Stimulated activated CD4-positive, alpha-beta T cell treated with anti-CD3 and anti-CD28 coated beads, TNF-alpha, amount 100 ng/mL, for 24 hours (primary cell): ENCODE data around the gene TUBB4A.
A peak's percentile ranks its signal among the peaks of the same experiment; 100 is the strongest.

ENCODE experiments used
- DNase-seq, 3 experiments: peaks; one replicate each; pipeline ENCODE4 v3.0.0-alpha.2; 2020; ENCODE audit warnings: low read depth in 3 of 3

The TUBB4A gene

DNA sequence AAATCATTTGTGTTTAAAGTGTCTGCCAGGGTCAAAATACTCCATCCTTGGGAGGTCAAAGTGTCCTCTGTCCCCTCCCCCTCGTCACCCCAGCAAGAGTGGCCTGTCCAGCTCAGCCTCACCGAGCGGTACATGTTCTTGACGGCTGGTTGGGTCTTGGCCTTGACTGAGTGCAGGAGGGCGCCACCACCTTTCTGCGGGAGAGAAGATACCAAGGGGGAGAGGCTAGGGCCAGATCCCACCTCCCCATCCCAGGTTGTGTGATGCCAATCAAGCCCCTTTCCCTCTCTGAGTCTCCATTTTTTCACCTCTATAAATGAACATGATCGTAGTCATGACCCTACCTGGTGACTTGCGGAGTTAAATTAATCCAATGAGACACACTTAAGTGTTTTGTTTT is 31.9 kb downstream of the TUBB4A start:
- DNase-seq = no peak

DNA sequence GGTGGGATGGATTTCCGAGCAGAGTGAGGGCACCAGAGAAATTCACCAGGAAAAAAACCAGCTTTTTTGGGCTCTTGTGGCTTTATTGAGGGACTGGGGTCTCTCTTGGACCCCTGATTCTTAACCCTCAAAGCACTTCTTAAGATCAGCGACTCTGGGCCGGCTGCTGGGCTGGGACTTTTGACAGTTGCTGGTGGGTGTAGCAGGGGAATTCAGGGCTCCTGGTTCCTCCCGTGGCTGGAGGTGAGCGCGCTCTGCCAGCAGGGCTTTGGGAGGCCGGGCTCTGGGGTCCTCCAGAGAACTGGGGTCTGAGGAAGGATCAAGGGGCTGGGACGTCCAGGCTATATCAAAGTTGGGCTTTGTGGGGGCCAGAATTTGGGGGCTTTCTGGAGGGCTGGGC is 34.7 kb downstream of the TUBB4A start:
- DNase-seq = no peak

DNA sequence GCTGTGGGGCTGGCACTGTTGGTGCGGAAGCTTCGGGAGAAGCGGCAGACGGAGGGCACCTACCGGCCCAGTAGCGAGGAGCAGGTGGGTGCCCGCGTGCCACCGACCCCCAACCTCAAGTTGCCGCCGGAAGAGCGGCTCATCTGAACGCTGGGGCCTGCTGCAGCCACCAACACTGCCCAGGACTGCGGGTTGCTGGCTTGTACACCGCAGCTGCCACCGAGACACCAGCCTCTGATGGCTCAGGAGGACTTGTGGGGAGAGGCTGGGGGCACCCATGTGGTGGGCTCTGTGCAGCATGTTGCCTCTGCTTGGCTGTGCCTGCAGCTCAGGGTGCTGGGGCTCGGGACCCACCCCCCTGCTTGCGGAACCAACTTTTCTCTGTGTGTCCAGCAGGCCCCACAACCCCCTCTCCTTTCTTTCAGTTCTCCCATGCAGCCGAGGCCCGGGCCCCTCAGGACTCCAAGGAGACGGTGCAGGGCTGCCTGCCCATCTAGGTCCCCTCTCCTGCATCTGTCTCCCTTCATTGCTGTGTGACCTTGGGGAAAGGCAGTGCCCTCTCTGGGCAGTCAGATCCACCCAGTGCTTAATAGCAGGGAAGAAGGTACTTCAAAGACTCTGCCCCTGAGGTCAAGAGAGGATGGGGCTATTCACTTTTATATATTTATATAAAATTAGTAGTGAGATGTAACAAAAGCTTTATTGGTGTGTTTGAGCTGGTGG is 35.4 kb downstream of the TUBB4A start:
- DNase-seq = no peak

DNA sequence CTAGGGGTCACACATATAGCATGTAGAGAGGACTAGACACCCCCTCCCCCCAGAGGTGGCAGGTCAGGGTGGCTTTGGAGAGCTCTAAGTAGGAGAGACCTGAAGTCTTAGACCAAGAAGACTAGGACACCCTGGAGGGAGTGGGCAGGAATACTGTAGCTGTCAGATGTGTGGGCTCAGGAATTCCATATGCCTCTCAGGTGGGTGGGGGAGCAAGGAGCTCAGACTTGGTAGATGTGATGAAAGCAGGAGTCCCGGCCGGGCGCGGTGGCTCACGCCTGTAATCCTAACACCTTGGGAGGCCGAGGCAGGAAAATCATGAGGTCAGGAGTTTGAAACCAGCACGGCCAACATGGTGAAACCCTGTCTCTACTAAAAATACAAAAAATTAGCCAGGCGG is 36.4 kb downstream of the TUBB4A start:
- no peak for DNase-seq

DNA sequence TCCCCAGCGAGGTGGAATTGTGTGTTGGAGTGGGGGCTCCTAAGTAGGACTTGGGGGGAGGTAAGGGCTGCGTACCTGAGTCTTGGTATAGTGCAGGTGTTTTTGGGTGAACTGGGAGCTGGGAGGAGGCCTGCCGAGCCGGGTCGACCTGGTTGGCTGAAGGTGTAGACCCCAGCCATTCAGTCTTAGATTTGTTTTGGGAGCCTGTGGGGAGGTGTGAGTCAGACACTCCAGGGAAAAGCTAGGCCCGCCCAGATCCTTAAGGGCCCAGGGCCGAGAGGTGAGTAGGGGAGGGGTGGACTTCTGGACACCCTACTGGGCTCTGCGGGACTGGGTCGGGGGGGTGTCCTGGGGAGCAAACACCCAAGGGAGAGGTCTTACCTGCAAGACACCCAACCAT is 37.1 kb downstream of the TUBB4A start:
- no peak for DNase-seq

DNA sequence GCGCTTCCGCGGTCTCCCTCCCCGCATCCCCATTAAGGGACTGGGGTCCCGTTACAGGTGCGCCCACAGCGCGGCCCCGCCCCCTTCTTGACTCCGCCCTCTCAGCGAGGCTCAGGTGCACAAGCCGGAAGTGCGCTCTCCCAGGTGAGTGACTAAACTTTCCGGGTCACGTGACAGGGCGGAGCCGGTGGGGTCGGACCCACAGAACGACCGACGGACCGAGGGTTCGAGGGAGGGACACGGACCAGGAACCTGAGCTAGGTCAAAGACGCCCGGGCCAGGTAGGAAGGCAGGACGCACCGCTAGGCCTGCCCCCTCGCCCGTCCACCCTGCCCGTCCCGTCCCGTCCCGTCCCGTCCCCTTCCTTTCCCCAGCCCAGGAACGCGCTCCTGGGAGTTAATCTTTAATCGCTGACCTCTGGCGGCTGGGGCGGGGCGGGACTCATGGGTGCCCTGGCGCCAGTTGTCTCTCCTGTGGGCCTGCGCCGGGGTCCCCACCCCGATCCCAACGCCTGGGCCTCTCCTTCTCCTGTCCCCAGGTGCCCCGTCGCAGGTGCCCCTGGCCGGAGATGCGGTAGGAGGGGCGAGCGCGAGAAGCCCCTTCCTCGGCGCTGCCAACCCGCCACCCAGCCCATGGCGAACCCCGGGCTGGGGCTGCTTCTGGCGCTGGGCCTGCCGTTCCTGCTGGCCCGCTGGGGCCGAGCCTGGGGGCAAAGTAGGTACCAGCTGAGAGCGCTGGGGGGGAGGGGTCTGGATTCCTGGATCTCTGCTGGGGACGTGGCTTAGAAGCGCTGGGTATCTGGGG is 37.8 kb downstream of the TUBB4A start, which contains the start of gene CRB3:
Gene CRB3 (plus strand): TSS at position 202 of the 804 bp plus-strand sequence. CDS start 431 bp downstream, at position 633.
- DNase-seq = no peak

DNA sequence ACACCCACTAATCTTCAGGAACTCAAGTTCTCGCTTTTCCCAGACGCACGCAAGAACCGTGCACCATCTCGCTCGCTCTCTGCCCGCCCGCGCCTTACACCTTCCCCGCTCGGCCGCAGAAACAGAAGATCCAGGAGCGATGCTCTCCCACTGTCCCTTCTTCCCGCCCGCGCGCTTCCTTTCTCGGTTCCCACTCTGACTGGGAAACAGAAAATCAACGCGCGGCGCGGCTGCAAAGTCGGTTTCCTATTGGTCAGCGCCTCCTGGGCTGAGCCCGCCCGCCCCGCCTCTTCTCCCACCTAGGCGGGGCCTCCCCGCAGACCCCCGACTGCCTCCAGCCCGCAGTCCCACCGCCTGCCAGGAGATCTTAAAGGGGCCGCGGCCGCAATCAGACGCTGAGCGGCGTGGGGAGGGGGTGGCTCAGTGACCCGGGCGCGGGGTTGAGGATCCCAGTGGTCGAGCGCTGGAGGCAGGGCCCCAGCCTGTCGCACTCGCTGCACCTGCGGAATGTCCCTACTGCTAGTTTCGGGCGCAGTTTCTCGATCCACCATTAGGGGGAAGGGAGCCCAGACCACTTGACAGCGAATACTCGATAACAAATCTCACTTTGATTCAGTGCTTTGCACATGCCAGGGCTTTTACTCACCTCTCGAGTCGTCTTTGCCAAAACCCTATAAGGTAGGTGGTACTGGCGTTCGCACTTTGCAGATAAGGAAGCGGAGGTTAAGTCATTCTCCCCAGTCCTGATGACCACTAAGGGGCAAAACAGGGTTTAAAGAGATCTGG is 41.8 kb downstream of the TUBB4A start:
- peak; percentile 94 to 98 (median 97) for DNase-seq

DNA sequence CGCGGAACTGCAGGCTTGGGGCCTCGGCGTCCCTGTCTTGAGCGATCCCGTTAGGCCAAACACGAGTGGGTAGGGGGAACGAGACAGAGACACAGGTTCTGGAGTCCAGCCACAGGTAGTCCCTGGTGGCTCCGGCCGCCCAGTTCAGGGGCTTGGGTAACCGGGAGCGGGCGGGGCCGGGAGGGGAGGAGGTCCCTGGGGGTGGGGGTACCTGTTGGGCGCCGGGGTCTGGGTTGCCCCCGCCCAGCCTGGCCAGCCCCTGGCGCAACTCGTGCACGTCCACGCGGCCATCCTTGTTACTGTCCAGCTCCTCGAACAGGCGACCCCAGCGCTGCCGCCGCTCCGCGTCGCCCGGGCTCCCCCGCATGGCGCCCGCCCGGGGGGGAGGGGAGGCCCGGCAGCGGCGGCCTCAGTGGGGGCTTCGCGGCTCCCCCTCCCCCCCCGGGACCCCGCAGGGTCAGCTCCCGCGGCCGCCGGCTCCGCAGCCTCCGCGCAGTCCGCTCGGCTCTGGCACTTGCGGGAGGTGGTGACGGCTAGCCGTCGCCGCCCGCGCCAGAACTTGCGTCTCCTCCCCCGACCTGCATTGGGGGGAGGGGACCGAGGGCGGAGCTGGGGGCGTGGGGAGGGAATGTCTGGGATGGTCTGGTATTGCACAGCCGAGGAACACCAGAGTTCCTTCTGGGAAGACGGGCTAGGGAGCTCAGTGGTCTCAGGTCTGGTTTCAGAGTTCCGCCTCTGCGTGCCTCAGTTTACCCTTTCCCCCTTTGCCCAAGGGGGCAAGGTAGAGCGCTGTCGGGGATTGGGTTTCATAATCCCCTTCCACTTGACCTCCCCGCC is 42.6 kb downstream of the TUBB4A start, which contains the start of gene SLC25A23:
Gene SLC25A23 (minus strand): TSS at position 531 of the 837 bp plus-strand sequence. CDS start 164 bp downstream, at position 367.
- peak in 2 of 3 experiments; percentile 38 to 73 for DNase-seq

DNA sequence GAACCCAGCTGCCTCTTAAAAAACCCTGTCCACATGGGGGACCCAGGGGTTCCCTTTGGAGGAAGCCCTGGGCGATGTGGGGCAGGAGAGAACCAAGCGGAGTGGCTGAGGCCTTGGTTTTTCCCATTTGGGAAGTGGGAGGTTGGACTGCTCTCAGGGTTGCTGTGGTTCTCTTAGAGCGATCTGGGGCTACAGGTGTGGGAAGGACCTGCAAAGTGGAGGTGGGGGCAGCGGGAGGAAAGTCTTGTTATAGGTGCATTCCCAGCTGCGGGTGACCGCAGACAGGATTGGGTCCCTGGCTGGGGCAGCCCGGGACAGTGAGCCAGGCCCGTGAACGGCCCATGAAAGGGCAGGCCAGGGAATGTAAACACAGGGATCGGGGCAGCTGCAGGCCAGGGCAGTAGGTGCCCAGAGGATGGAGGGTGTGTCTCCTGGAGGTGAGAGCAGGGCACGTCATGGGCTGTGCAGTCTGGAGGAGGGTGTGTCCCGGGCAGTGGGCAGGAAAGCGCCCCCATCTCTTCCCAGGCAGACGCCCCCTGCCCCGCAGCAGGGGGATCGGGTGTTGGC is 43.3 kb downstream of the TUBB4A start:
- no peak for DNase-seq

DNA sequence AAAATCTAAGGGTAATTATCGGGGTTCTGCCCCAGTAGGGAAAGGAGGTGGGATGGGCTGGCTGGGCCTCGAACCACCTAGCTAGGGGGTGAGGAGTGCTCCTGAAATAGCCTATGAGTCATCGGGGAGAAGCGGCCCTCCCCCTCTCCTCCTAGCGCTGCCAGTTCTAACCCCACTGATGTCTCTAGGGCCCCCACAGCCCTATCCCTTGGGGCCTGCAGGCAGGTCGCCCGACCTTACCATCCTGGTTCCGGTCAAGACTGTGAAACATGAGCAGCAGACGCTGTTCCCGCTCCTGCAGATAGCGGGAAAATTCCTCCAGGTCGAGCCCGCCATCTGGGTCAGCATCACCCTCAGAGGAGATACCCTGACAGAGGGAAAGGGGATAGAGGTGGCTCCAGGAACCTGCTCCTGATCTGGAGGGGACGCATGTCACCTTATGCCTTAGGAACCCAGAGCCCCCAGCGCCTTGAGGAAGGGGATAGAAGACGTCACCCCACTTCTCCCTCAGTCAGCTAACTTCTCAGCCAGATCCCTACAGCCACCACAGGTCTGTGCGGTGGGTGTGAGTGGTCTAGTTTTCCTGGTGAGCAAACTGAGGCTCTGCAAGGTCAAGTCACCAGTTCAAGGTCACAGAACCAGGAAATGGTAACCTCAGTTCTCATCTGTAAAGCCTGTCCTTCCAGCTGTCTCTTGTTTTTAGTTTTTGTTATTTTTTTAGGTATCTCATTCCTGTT is 44.0 kb downstream of the TUBB4A start:
- DNase-seq = no peak

DNA sequence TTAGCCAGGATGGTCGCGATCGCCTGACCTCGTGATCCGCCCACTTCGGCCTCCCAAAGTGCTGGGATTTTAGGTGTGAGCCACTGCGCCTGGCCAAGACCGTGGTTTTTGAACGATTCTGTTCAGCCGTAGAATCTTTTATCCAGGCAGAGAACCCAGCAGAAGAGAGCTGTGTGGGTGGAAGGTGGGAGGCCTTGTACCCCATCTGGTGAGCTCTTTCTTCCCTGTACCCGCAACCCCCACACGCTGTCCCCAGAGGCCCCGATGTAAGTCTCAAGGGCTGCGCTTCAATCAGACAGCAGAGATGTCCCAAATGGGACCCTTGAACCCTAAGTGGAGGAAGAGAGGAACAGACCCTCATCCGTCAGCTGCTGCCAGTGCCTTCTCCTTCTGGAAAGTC is 46.2 kb downstream of the TUBB4A start:
- no peak for DNase-seq

DNA sequence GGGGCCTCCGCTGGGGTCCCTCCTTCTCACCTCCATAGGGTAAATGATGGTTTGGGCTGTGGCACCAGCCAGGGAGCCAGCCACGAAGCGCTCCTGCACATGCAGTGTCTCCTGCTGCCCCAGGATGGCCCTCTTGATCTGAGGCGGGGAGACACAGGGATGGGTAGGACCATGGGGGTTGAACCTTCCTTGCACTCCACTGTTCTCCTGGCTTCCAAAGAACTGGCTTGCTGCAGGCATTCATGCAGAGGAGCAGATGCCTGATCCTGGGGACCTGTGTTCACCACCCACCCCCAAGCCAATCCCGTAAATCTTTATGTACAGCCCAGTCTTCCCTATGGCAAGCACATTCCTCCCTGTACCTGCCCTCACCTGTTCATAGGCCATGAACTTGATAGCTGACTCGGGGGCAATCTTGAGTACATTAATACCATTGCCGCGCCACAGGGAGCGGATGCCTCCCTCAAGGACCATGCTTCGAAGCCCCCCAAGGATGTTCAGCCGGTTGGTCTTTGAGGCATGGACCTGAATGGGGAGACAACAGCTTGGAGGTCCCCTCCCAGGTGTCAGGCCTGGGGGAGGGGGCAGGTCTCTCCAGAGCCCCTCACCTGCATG is 48.1 kb downstream of the TUBB4A start:
- DNase-seq = no peak

DNA sequence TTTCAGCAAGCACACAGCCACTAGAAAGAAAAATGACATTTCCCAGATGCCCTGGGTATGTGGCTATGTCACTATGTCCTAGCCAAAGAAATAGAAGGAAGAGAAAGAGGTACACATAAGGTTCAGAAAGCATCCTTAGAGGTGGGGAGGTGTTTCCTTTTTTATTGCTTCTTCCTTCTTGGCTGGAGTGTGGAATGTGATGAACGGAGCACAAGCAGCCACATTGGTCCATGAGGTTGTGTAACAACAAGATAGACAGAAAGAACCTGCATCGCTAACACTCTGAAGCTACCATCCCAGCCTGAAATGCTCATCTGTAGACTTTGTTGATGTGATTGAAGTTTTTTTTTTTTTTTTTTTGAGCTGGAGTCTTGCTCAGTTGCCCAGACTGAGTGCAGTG is 49.2 kb downstream of the TUBB4A start:
- no peak for DNase-seq

DNA sequence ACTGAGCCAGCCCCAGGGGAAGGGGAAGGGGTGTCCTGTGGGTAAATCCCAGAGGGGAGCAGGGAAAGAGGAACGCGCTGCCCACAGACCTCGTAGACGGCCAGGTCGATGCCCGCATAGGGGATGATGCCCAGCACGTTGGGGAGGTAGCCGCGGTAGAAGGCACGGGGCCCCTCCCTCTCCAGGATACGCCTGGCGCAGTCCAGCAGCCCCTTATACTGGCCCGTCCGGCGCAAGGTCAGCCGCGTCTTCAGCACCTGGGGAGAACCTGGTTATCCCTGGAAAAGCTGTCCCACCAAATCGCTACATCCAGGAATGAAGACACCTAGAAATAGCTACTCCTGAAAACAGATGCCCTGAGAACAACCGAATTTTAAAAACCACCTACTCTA is 49.9 kb downstream of the TUBB4A start:
- DNase-seq = no peak

DNA sequence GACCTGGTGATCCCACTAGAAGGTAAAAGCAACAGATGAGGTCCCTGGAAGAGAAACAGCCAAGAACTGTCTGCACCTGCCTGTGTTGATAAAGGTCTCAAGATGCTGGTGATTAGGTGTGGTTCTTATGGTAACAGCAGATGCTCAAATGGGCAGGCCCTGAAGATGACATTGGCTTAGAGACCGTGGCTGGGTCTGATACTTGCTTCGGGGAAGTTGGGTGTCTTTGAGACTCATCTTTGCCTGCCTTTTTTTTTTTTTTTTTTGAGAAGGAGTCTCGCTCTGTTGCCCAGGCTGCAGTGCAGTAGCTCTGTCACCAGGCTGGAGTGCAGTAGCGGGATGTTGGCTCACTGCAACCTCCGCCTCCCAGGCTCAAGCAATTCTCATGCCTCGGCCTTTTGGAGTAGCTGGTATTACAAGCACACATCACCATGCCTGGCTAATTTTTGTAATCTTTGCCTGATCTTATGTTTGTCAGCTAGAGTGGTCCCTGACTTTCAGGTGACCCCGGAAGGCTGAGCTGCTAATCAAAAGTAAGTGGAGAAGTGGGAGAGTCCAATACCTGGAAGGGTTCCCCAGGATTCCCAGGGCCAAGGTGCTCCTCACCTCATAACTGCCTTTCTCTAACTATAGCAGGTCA is 50.4 kb downstream of the TUBB4A start:
- no peak for DNase-seq

DNA sequence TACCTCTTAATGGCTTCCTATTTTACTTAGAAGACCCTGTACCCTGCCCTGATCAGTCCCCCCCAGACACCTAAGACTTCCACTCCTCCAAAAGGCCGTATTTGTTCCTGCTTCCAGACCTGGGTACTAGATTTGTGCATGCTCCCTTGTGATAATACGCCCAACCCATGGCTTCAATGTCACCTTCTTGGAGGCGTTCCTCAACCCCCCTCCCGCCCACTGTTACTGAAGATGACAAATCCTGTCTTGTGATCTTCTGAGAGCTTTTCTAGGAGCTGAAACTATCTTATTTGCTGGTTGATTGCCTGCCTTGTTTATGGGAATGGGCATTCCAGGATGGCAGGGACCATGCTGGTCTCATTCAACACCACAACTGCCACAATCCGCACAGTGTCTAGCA is 51.9 kb downstream of the TUBB4A start:
- DNase-seq = no peak

DNA sequence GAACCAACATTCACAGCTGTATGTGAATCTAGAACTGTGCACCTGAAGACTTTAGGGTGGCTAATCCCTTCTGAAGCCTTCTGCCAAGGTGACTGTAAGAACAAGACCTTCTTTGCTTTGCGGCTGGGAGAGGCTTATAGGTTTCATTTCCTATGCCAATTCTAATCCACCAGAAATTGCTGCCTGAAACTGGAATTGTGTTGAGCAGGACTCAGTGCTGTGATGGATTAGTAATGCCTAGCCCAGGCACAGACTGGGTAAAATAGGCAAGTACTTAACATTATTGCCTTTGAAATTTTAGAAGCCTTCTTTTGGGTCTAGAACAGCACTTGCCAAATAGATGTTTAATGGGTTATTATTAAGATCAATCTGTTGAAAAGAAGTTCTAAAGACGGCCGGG is 54.1 kb downstream of the TUBB4A start:
- DNase-seq = no peak

DNA sequence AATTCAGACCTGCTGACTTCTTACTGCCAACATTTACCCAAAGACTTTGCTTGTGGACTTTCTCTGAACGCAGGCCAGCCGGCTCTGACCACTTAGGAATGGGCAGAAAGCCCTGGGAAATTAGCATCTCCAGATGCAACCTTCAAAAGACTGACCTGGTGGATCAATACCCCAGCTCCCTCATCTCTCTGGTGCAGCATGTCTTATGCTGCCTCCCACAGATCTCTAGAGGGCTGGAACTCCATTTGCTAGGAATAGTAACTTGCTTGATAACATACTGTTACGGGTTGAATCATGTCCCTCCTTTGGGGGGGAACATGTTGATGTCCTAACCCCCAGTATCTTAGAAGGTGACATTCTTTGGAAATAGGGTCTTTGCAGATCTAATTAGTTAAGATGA is 55.7 kb downstream of the TUBB4A start:
- DNase-seq = no peak
